Measurements from ENCODE around the gene MTHFR. TPM values are rescaled to one million over a fixed set of nuclear protein-coding genes. Genes with fewer than 3 reads are reported as not detected.
A peak's percentile ranks its signal among the peaks of the same experiment; 100 is the strongest.
"Not testable (repeated sequence)": the region's sequence is repeated elsewhere in the genome, so short reads cannot be mapped to it uniquely, and the experiment has no call there.

The MTHFR gene
- total RNA-seq, 4 donors from 2014 or later, result 10.2 to 24.7 (median 18.1) TPM

- Histone ChIP-seq H3K27ac (peak overlapping the region; percentile 92 to 99 (median 96)), H3K4me1 (peaks cover 60 to 65% of the 10 kb centered on the region in 2 donors), H3K27me3 (no peaks in the 10 kb centered on the region), H3K36me3 (peaks cover 0 to 33% of the 10 kb centered on the region in 2 donors), H3K9me3 (no peaks in the 10 kb centered on the region), H3K4me3 (peak overlapping the region; percentile 76 to 95 (median 84))
- DNase-seq (peak in 1 of 2 donors; percentile 51), ATAC-seq (peak; percentile 0 to 13)
- TF ChIP-seq POLR2A (IDR thresholded peaks at IDR 0.05), result no peak
- TF ChIP-seq, protein P1, sequence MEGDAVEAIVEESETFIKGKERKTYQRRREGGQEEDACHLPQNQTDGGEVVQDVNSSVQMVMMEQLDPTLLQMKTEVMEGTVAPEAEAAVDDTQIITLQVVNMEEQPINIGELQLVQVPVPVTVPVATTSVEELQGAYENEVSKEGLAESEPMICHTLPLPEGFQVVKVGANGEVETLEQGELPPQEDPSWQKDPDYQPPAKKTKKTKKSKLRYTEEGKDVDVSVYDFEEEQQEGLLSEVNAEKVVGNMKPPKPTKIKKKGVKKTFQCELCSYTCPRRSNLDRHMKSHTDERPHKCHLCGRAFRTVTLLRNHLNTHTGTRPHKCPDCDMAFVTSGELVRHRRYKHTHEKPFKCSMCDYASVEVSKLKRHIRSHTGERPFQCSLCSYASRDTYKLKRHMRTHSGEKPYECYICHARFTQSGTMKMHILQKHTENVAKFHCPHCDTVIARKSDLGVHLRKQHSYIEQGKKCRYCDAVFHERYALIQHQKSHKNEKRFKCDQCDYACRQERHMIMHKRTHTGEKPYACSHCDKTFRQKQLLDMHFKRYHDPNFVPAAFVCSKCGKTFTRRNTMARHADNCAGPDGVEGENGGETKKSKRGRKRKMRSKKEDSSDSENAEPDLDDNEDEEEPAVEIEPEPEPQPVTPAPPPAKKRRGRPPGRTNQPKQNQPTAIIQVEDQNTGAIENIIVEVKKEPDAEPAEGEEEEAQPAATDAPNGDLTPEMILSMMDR (IDR thresholded peaks at IDR 0.05 in 4 of 5, conservative IDR thresholded peaks at IDR 0.05 in 1 of 5), result no peak
- in situ Hi-C loops (cut with MboI; ENCODE audit: low sequenced_read_pairs in 4 of 4) (no loop called here), intact Hi-C loops (cut with DNase I; ENCODE audit: low total_unique reads) (loop anchor here (5.0 kb wide), 1 partner anchor 77 kb away; no protein-coding TSS in a partner anchor)
Observed at GRCh38 chr1:11804666-11805421, 920 bp downstream of the MTHFR start.

DNA sequence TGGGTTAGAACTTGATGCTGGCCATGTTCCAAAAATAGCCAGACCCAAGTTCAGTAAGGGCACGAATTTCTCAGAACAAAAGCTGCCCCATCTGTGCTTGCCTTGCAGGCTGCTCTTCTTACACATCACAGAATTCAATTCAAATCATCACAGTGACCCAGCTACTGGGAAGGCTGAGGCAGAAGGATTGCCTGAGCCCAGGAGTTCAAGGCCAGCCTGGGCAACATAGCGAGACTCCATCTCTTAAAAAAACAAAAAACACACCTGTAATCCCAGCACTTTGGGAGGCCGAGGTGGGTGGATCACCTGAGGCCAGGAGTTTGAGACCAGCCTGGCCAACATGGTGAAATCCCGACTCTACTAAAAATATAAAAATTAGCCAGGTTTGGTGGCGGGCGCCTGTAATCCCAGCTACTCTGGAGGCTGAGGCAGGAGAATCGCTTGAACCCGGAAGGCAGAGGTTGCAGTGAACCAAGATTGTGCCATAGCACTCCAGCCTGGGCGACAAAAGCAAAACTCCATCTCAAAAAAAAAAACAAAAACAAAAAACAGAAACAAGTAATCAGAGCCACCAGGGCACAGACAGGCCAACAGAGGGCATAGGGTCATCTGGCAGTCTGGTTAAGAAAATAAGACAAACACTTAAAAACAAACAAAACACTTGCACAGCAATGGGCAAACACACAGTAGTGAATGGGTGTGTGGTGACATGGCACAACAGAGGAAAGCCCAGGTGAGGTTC lies 1.7 kb downstream of the MTHFR start:
- intact Hi-C loops (cut with DNase I; ENCODE audit: low total_unique reads), result loop anchor here (5.0 kb wide), 1 partner anchor 78 kb away; no protein-coding TSS in a partner anchor
- H3K4me1 ChIP-seq, result peaks cover 60 to 64% of the 10 kb centered on the region in 2 donors

GRCh38 chr1:11802973-11803885 lies 2.5 kb downstream of the MTHFR start:
- H3K4me1 ChIP-seq, result peaks cover 54 to 55% of the 10 kb centered on the region in 2 donors
- intact Hi-C loops (cut with DNase I; ENCODE audit: low total_unique reads), result loop anchor here (1.0 to 5.0 kb wide), 2 partner anchors 11 to 79 kb away; no protein-coding TSS in a partner anchor
- peak overlapping the region; percentile 67 to 95 (median 78) for H3K4me3 ChIP-seq

More for the DNA sequence above, 1.7 kb downstream of the MTHFR start:
- H3K27ac ChIP-seq, result peak overlapping the region; percentile 92 to 99 (median 96)
- H3K4me3 ChIP-seq, result peak overlapping the region; percentile 76 to 95 (median 84)
- H3K9me3 ChIP-seq; DNase-seq; in situ Hi-C loops (cut with MboI; ENCODE audit: low sequenced_read_pairs in 4 of 4); ATAC-seq; H3K27me3 ChIP-seq: not testable (repeated sequence)
- peaks cover 0 to 31% of the 10 kb centered on the region in 2 donors for H3K36me3 ChIP-seq

DNA sequence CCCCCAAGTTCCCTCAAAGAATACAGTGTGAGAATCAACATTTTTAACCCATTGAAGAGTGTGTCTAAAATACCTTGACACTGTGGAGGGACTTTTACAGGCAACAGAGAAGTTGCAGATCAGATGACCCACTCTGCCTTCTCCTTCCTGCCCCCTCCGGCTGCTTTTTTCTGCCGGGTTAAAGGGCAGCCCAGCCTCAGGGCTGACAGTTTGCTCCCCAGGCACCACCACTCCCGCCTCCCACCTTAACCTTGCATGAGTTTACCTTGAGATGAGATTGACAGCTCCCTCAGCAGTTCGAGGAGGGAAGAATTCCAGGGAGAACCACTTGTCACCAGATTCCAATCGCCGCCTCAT lies 3.2 kb downstream of the MTHFR start:
- H3K4me3 ChIP-seq, result peak overlapping the region; percentile 67 to 95 (median 78)
- peak in 1 of 2 donors; percentile 54 for DNase-seq
- no peaks in the 10 kb centered on the region for H3K27me3 ChIP-seq
- H3K9me3 ChIP-seq, result no peaks in the 10 kb centered on the region
- H3K27ac ChIP-seq, result peak overlapping the region; percentile 92 to 99 (median 96)
- ATAC-seq, result no peak
- peak; percentile 41 to 72 for TF ChIP-seq POLR2A (IDR thresholded peaks at IDR 0.05)
- TF ChIP-seq, protein P1 (IDR thresholded peaks at IDR 0.05 in 4 of 5, conservative IDR thresholded peaks at IDR 0.05 in 1 of 5), result no peak
- peaks cover 0 to 31% of the 10 kb centered on the region in 2 donors for H3K36me3 ChIP-seq
- H3K4me1 ChIP-seq, result peaks cover 48 to 49% of the 10 kb centered on the region in 2 donors
- in situ Hi-C loops (cut with MboI; ENCODE audit: low sequenced_read_pairs in 4 of 4), result no loop called here
- intact Hi-C loops (cut with DNase I; ENCODE audit: low total_unique reads), result loop anchor here (1.0 to 5.0 kb wide), 2 partner anchors 10 to 80 kb away; no protein-coding TSS in a partner anchor

More at GRCh38 chr1:11802973-11803885, 2.5 kb downstream of the MTHFR start:
- peak; percentile 74 to 80 for TF ChIP-seq POLR2A (IDR thresholded peaks at IDR 0.05)
- TF ChIP-seq, protein P1 (IDR thresholded peaks at IDR 0.05 in 4 of 5, conservative IDR thresholded peaks at IDR 0.05 in 1 of 5), result no peak
- in situ Hi-C loops (cut with MboI; ENCODE audit: low sequenced_read_pairs in 4 of 4), result no loop called here
- no peaks in the 10 kb centered on the region for H3K9me3 ChIP-seq
- peak overlapping the region; percentile 92 to 99 (median 96) for H3K27ac ChIP-seq
- DNase-seq (peak; percentile 84 to 91), ATAC-seq (peak; percentile 31 to 36)
- no peaks in the 10 kb centered on the region for H3K27me3 ChIP-seq
- peaks cover 0 to 33% of the 10 kb centered on the region in 2 donors for H3K36me3 ChIP-seq

Measured in gastrocnemius medialis (tissue), 4 donors.